Measurements from ENCODE around the gene PADI4.

PADI4 gene, protein sequence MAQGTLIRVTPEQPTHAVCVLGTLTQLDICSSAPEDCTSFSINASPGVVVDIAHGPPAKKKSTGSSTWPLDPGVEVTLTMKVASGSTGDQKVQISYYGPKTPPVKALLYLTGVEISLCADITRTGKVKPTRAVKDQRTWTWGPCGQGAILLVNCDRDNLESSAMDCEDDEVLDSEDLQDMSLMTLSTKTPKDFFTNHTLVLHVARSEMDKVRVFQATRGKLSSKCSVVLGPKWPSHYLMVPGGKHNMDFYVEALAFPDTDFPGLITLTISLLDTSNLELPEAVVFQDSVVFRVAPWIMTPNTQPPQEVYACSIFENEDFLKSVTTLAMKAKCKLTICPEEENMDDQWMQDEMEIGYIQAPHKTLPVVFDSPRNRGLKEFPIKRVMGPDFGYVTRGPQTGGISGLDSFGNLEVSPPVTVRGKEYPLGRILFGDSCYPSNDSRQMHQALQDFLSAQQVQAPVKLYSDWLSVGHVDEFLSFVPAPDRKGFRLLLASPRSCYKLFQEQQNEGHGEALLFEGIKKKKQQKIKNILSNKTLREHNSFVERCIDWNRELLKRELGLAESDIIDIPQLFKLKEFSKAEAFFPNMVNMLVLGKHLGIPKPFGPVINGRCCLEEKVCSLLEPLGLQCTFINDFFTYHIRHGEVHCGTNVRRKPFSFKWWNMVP

DNA sequence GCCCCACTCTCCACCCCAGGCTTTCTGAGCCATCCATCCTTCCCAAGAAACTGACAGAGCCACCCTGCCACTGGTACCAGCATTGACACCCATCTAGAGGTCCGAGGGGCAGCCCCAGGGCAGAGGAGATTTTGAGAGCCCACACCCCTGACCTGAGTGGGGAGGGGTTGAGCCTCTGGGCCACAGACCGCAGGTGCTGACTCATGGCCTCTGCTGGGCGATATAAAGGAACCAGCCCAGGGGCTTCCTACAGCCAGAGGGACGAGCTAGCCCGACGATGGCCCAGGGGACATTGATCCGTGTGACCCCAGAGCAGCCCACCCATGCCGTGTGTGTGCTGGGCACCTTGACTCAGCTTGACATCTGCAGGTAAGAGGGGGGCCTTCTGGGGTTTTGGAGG lies at the start of gene PADI4:
Gene PADI4 (plus strand): TSS at position 252 of the 400 bp plus-strand sequence. CDS start 26 bp downstream, at position 278.
- DNase-seq (ENCODE audit: low read depth, low spot score), result no peak

DNA sequence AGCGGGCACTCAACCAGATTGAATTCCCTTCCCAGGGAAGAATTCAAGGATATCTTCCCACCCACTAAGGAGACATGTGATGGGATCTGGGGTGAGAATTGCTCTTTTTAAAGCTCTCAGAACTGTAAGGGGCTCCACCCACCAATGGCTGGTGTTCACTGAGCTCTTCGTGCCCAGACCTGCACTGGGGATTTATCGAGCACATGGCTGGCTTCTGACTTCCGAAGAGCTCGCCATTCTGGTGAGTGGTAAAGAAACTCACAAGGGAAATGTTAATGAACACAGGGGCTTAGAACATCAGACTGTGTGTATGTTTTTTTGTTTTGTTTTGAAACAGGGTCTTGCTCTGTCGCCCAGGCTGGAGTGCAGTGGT lies 49.3 kb upstream of the PADI4 start:
- no peak for DNase-seq (ENCODE audit: low read depth, low spot score)

DNA sequence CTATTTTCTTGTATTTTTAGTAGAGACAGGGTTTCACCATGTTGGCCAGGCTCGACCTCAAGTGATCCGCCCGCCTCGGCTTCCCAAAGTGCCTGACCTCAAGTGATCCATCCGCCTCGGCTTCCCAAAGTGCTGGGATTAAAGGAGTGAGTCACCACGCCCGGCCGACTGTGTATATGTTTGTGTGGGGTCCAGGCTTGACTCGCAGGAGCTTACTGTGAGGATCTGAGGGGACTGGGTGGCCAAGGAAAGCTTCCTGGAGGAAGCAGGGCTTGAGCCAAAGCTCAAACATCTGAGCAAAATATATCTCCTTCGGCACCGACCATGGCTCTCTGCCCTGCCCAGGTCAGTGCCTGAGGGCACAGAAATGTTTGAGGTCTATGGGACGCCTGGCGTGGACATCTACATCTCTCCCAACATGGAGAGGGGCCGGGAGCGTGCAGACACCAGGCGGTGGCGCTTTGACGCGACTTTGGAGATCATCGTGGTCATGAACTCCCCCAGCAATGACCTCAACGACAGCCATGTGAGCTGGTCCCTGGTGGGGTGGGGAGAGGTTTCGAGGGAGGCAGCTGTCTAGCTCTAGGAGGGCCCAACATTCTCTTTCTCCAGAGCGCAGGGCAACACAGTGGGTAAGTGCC lies 48.6 kb upstream of the PADI4 start:
- DNase-seq (ENCODE audit: low read depth, low spot score), result no peak

DNA sequence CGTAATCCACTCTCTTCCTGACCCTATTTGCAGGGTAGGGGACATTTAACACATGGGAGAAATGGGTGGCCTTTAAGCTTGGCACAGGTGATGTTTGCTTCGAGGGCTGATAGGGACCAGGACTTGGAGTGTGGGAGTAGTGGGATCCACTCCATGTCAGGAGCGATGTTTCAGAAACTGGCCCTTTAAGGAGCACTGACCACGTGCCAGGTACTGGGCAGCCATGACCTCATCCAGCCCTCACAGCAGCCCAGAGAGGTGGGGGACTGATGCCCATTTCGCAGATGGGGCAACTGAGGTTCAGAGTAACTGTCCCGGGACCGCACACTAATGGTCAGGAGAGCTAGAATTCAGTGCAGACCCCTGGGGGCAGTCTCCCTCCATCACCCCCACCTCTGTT lies 47.7 kb upstream of the PADI4 start:
- no peak for DNase-seq (ENCODE audit: low read depth, low spot score)

DNA sequence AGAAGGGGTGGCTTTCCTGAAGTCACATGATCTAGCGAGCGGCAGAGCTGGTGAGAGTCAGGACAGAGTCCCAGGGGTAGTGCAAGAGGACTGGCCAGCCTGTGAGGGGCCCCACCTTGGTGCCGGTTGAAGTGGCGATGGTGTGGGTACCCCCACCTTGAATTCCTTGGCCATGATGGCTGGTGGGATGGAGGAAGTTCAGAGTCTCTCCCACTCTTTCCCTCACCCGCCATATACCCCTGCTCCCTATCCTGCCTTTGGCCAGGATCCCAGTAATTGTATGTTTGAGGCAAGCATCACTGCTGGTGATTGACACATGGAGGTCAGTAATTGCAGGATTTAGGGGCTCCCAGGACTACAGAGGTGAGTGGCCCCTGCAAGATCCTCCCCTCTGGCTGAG lies 47.3 kb upstream of the PADI4 start:
- DNase-seq (ENCODE audit: low read depth, low spot score), result no peak

DNA sequence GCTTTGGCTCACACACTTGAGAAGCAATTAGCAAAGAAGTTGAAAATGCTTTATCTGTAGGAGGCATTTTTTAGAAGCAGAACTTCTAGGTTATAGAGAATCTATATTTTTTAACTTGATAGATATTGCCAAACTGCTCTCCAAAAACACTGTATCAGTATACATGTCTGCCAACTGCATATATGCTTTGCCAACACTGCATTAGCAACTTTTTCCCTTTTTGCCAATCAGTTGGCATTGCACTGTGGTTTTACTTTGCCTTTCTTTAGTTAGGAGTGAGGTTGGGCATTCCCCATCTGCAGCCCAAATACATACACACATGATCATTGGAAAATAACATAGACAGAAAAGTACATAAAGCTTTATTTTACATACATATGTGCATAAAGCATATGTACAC lies 44.1 kb upstream of the PADI4 start:
- no peak for DNase-seq (ENCODE audit: low read depth, low spot score)

DNA sequence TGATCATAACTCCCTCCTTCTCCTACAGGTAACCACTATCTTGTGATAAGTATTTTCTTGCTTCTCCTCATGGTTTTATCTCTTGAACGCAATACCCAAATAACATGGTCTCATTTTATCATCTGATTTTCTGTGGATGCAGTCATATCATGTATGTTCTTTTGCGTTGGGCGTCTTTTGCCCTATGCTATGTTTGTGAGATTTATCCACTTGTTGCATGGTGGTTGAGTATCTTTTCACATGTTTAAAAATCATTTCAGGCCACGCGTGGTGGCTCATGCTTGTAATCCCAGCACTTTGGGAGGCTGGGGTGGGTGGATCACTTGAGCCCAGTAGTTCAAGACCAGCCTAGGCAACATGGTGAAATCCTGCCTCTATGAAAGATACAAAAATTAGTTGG lies 43.5 kb upstream of the PADI4 start:
- DNase-seq (ENCODE audit: low read depth, low spot score), result no peak

DNA sequence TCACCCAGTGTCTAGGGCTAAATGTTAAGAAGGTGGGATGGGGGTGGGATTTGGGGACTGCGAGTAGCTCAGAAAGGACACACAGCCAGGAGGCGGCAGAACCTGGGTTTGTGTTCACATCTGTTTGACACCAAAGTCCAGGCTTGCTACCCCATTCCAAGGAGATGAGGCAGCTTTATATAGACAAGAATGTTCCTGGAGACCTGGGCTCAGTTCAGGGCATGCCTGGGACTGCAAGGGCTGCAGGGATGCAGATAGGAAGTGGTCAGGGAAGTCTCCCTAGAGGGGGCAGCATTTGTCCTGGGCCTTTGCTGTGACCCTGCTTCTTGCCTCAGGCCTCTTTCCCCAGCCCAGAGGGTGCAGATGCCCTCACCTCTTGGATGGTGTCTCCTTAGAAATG lies 42.8 kb upstream of the PADI4 start:
- no peak for DNase-seq (ENCODE audit: low read depth, low spot score)

DNA sequence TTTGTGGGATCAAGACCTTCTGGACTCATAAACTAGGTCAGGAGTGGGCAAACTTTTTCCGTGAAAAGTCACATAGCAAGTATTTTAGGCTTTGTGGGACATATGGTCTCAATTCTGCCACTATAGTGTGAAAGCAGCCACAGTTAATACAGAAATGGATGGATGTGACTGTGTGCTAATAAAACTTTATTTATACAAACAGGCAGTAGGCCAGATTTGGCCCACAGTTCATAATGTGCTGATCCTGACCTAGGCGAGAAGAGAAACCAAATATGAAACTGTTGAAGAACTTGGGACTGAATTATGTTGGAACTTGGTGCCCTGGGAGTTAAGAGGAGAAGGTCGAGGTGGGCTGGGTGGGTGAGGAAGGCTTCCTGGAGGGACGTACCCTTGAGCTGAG lies 42.0 kb upstream of the PADI4 start:
- DNase-seq (ENCODE audit: low read depth, low spot score), result no peak

DNA sequence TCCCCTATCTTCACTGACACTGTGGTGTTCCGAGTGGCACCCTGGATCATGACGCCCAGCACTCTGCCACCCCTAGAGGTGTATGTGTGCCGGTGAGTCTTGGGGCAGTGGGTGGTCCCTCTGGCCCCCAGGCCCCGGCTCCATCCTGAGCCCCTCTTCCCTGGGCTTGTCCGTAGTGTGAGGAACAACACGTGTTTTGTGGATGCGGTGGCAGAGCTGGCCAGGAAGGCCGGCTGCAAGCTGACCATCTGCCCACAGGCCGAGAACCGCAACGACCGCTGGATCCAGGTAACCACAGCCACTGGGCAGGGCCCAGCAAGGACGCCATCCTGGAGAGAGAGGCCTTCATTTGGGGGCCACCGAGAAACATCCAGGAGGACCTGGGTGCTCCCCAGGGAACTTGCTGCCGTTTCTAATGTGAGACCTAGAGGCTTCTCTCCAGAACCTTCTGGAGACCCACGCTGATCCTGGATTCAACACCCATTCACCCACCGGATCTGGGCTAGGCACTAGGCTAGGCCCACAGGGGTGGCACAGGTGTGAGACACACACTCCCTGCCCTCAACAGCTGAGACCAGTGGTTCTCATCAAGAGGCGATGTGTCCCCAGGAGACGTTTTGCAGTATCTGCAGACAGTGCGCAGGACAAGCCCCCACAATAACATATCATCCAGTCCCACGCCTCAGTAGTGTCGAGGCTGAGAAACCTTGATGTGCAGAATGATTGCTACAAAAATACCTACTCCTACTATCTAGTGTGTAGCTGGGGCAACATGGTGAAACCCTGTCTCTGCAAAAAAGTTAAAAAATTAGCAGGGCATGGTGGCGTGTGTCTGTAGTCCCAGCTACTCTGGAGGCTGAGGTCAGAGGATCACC lies 36.9 kb upstream of the PADI4 start:
- no peak for DNase-seq (ENCODE audit: low read depth, low spot score)

DNA sequence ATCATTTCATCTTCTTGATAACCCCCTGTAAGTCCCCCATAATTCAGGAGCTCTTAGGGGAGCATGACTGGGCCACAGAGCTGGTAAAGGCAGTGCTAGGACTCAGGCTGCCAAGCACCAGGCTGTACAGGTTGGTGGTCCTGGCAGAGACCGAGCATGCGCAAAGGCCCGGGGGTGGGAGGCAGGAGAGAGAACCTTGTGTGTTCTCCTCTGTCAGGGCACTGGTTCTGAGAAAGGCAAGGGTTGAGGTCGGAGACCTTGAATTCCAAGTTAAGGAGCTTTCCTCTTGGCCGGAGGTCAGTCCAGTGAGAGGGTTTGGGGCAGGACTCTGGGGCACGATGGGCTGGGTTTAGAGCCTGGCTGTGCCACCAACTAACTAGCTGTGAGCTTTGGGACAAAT lies 35.9 kb upstream of the PADI4 start:
- DNase-seq (ENCODE audit: low read depth, low spot score), result no peak

DNA sequence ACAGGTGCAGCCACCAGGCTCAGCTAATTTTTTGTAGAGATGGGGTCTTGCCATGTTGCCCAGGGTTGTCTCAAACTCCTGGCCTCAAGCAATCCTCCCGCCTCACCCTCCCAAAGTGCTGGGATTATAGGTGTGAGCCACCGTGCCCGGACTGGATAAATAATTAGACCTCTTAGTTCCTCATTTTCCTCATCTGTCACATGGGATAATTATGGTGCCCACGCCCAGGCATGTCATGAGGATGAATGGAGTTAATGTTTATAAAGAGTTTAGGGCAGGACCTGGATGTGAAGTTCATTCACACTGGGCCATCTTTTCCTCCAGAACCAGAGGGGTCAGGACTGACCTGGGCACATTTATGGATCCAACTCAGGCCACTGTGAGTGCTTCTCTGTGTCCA lies 35.4 kb upstream of the PADI4 start:
- DNase-seq (ENCODE audit: low read depth, low spot score), result no peak

DNA sequence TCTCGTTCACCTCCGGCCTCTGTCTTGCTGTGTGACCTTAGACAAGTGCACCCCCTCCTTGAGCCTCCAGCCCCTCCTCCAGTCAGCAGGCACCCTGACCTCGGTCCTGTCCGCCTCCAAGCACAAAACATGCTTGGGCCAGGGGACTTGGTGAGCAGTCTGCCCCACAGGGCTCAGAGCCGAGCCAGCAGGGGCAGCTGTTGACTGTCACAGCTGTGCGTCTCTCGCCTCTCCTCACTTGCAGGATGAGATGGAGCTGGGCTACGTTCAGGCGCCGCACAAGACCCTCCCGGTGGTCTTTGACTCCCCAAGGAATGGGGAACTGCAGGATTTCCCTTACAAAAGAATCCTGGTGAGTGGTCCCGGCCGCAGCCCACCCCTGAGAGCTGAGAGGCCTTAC lies 34.9 kb upstream of the PADI4 start:
- DNase-seq (ENCODE audit: low read depth, low spot score), result no peak

DNA sequence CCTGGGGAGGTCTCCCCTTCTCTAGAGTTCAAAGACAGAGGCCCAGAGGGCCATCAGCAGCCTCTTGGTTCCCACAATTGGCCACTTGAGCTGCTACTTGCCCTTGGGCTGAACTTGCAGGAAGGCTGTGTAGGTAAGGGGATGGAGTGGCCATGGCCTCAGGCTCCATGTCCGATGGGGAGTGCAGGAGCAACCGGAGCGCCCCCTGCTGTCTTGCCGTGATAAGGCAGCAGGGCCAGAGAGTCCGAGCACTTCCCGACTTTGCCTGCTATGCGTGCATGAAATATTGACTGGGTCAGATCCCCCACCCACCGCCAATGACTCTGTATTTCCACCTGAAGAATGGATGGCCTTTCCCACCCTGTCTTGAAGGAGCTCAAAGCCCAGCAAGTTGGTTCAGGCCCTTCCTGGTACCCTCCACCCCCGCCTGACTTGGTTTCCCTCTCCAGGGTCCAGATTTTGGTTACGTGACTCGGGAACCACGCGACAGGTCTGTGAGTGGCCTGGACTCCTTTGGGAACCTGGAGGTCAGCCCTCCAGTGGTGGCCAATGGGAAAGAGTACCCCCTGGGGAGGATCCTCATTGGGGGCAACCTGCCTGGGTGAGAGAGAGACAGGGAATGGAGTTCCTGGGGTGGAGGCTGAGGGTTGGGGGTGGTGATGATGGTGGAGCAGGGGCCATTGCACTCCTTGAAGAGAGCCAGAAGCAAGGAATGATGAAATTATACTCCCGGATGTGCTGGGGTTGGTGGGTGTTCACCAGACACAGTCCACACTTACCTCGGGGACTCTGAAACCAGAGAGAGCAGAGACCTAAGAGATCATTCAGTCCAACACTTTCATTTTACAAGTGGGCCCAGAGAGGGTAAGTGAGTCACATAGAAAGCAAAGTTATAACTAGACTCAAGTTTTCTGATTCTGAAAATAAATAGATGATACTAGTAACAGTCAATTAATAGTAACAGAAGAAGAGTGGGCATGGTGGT lies 33.5 kb upstream of the PADI4 start:
- DNase-seq (ENCODE audit: low read depth, low spot score), result no peak

DNA sequence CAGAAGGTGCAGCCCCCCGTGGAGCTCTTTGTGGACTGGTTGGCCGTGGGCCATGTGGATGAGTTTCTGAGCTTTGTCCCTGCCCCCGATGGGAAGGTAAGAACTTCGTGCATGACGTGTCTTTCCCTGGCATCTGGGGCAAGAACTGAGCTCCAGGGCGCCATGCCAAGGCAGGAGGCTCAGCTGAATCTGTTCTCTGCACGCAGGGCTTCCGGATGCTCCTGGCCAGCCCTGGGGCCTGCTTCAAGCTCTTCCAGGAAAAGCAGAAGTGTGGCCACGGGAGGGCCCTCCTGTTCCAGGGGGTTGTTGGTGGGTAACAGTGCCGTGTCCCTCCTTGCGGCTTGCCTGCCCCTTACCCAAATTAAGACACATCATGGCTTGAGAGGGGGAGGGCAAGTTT lies 31.4 kb upstream of the PADI4 start:
- no peak for DNase-seq (ENCODE audit: low read depth, low spot score)

DNA sequence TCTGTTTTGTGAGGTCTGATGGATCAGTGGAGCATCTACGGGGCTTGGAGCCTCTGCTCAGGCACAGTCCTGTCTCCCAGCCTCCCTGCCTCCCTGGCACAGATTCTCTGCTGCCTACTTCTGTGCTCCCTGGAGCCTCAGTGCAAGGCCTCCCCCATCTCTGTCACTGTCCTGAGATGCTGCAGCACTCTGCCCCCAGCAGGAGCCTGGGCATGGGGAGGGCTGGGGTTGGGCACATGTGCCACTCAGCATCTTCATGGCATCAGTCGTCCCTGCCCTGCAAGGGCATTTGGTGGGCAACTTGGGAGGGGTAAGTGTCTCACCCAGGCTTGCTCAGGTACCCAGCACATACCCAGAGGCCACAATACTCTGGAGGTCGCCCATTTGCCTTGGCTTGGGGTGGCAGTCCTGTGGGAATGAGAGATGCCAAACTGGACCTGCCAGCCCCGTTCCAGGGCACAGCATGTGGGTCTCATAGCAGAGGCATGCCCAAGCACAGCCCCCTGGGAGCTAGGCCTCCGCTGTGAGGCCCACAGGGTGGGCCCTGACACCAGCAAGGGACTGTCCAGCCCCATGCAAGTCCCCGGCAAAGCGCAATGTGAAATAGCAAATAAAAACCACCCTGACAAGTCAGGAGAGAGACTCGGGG lies 30.4 kb upstream of the PADI4 start:
- DNase-seq (ENCODE audit: low read depth, low spot score), result no peak

DNA sequence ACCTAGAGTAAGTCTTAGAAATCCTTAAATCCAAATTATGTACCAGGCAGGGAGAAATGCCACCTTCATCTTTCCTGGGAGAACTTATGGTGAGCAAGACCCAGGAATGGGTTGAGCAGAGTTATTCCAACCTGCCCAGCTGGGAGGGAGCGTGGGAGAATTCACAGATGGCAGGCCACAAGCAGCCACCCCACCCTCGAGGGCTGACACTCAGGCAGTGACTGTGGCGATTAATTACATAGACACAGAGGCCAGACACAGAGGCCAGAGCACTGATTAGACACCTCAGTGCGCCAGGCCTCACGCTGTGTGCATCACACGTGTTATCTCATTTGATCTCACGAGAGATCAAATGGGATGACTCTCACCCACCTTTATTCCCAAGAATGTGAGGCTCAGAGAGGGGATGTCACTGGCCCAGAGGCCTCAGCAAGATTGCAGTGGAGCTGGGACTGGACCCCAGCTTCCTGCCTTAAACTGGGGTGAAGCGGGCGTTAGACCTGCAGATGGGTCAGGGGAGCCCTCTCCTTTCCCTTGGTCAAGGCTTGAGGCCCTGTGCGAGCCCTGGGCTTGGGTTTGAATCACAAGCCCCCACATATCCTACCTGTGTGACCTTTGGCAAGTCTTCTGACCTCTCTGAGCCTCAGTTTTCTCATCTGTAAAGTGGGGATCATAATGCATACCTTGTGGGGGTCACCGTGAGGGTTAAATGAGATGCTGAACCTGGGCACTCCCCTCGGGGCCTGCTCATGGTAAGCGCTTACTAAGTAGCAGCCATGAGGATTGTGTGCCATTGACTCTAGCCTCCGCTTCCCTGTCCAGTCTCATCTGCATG lies 28.8 kb upstream of the PADI4 start:
- DNase-seq (ENCODE audit: low read depth, low spot score), result no peak

DNA sequence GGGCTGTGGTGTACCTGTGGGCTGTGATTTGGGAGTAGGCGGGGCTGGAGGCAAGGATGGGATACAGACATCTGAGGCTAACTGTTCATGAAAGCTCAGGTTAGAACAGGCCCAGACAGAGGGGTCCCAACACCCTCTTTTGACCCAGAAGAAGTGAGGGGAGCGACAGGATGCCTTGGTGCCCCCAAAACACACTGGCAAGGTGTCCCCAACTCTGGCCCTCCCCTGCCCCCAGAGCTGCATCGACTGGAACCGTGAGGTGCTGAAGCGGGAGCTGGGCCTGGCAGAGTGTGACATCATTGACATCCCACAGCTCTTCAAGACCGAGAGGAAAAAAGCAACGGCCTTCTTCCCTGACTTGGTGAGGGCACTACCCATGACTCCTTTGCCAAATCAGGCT lies 27.6 kb upstream of the PADI4 start:
- DNase-seq (ENCODE audit: low read depth, low spot score), result no peak

DNA sequence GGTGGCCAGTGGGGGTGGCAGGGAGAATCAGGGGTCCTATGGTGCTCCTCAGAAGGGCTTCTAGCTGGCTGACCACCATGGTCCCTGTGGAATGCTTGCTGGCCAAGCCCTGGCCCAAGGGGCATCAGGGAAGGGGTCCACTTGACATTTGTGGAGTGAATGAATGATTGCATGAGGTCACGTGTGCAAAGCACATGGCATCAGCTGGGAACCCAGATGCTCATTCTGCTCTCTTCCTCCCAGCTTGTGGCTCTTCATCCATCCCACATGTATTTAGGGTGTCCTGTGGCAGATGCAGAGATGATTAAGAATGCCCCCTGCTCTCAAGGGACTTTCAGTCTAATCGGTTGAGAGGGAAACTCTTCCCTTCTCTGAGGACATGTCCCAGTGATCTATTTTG lies 27.1 kb upstream of the PADI4 start:
- DNase-seq (ENCODE audit: low read depth, low spot score), result no peak

Data from brain pericyte (primary cell).